ENCODE data around the gene OSBP2.

GRCh38 chr22:30869667-30870395, 175.2 kb downstream of the OSBP2 start:
- TF ChIP-seq CTCF (IDR thresholded peaks at IDR 0.05), result no peak
- TF ChIP-seq ZFX (IDR thresholded peaks at IDR 0.05; ENCODE audit: borderline replicate concordance), result no peak

Measured in 22Rv1 (cell line).